Neural cell (in vitro differentiated cells): ENCODE measurements around the gene TM9SF3. TPM values are rescaled to one million over a fixed set of nuclear protein-coding genes. Genes with fewer than 3 reads are reported as not detected.
A peak's percentile ranks its signal among the peaks of the same experiment; 100 is the strongest.

ENCODE experiments used
- H2AFZ ChIP-seq: fragments of 200-600, 300-800 bp; sonication (generic), shearing (Covaris generic); 2 replicates; pipeline ENCODE4 v1.6.0; 2014; ENCODE audit warnings: low read depth, mild to moderate bottlenecking, antibody characterized with exemption, low read length, moderate library complexity
- H3F3A ChIP-seq: fragments of 200-600 bp; shearing (Covaris generic); 2 replicates; pipeline ENCODE4 v1.6.1; 2016; ENCODE audit warnings: mild to moderate bottlenecking, moderate library complexity, mixed read lengths, antibody characterized with exemption, low read length; ENCODE audit not compliant: insufficient read depth, poor library complexity, severe bottlenecking
- H3K27ac ChIP-seq: fragments of 200-600, 300-800 bp; sonication (generic), shearing (Covaris generic); 2 replicates; pipeline ENCODE4 v1.5.1; 2014; ENCODE audit warnings: mild to moderate bottlenecking, low read length, moderate library complexity
- H3K27me3 ChIP-seq: fragments of 300-800, 200-600 bp; sonication (generic), shearing (Covaris generic); 2 replicates; pipeline ENCODE4 v1.6.0; 2014; ENCODE audit warnings: mild to moderate bottlenecking, low read depth, low read length, moderate library complexity; ENCODE audit not compliant: insufficient read depth
- H3K36me3 ChIP-seq: fragments of 300-800, 200-600 bp; sonication (generic), shearing (Covaris generic); 2 replicates; pipeline ENCODE4 v1.5.1; 2014; ENCODE audit warnings: mild to moderate bottlenecking, antibody characterized with exemption, low read length, moderate library complexity; ENCODE audit not compliant: insufficient read depth
- H3K4me2 ChIP-seq: fragments of 300-800, 200-600 bp; sonication (generic), shearing (Covaris generic); 2 replicates; pipeline ENCODE4 v1.6.0; 2014; ENCODE audit warnings: mild to moderate bottlenecking, low read length
- H3K4me3 ChIP-seq: fragments of 300-800, 200-600 bp; sonication (generic), shearing (Covaris generic); 2 replicates; pipeline ENCODE4 v1.5.1; 2014; ENCODE audit warnings: mild to moderate bottlenecking, low read length, moderate library complexity
- H3K79me2 ChIP-seq: fragments of 200-600 bp; shearing (Covaris generic); replicated peaks from 2 replicates; pipeline ENCODE4 v1.6.0; 2014; ENCODE audit warnings: mild to moderate bottlenecking, low read length, moderate library complexity; ENCODE audit not compliant: insufficient read depth
- H3K9ac ChIP-seq: fragments of 300-800, 200-600 bp; sonication (generic), shearing (Covaris generic); 2 replicates; pipeline ENCODE4 v1.6.1; 2016; ENCODE audit warnings: mild to moderate bottlenecking, low read length, mixed read lengths
- H3K9me2 ChIP-seq: fragments of 200-600 bp; shearing (Covaris generic); 2 replicates; pipeline ENCODE4 v1.6.1; 2016; ENCODE audit warnings: mild to moderate bottlenecking, low read length, mixed read lengths; ENCODE audit not compliant: insufficient read depth
- H3K9me3 ChIP-seq: fragments of 200-600, 300-800 bp; sonication (generic), shearing (Covaris generic); 2 replicates; pipeline ENCODE4 v1.6.1; 2016; ENCODE audit warnings: mild to moderate bottlenecking, mixed run types, low read length, moderate library complexity, mixed read lengths
- H4K20me1 ChIP-seq: fragments of 200-600 bp; shearing (Covaris generic); 2 replicates; pipeline ENCODE4 v1.6.1; 2016; ENCODE audit warnings: mild to moderate bottlenecking, mixed run types; ENCODE audit not compliant: insufficient read depth
- EP300 ChIP-seq: fragments of 450-650 bp; conservative IDR thresholded peaks from 2 replicates; pipeline ENCODE4 v1.6.1; 2014; ENCODE audit warnings: antibody characterized with exemption, mild to moderate bottlenecking, moderate library complexity; ENCODE audit not compliant: poor library complexity, severe bottlenecking
- EZH2 ChIP-seq: fragments of 200-600, 300-800 bp; shearing (Covaris generic), sonication (generic); IDR thresholded peaks from 2 replicates; pipeline ENCODE4 v1.6.1; 2014; ENCODE audit warnings: antibody characterized with exemption, low read length, borderline replicate concordance, mild to moderate bottlenecking; ENCODE audit not compliant: insufficient read depth, poor library complexity, severe bottlenecking
- MXI1 ChIP-seq: fragments of 450-650 bp; conservative IDR thresholded peaks from 2 replicates; pipeline ENCODE4 v1.6.1; 2014; ENCODE audit warnings: antibody characterized with exemption, mild to moderate bottlenecking; ENCODE audit not compliant: poor library complexity, severe bottlenecking
- POLR2AphosphoS5 ChIP-seq: IDR thresholded peaks from 2 replicates; pipeline ENCODE4 v1.6.1; 2012
- RAD21 ChIP-seq: fragments of 450-650 bp; conservative IDR thresholded peaks from 2 replicates; pipeline ENCODE4 v1.6.1; 2014; ENCODE audit warnings: antibody characterized with exemption, mild to moderate bottlenecking, moderate library complexity
- SMC3 ChIP-seq: fragments of 450-650 bp; conservative IDR thresholded peaks from 2 replicates; pipeline ENCODE4 v1.6.1; 2014; ENCODE audit warnings: antibody characterized with exemption, mild to moderate bottlenecking, moderate library complexity; ENCODE audit not compliant: poor library complexity
- TAF1 ChIP-seq: IDR thresholded peaks from 2 replicates; pipeline ENCODE4 v1.6.1; 2012; ENCODE audit warnings: low read depth
- polyA plus RNA-seq: library from polyadenylated mRNA; depleted of rRNA; stranded (reverse); fragments of >200 nt; gene quantifications from 2 replicates; pipeline ENCODE4 v1.2.3, GENCODE V29; 2014
- TF ChIP-seq, protein P1 (sequence below): IDR thresholded peaks from 2 replicates; pipeline ENCODE4 v1.6.1; 2012; ENCODE audit warnings: borderline replicate concordance
- TF ChIP-seq, protein P2 (sequence below): fragments of 450-650 bp; IDR thresholded peaks from 2 replicates; pipeline ENCODE4 v1.5.1; 2014; ENCODE audit warnings: antibody characterized with exemption, mild to moderate bottlenecking, moderate library complexity; ENCODE audit not compliant: poor library complexity, severe bottlenecking

Gene TM9SF3
- polyA plus RNA-seq, 1 donor from 2014 or later: 66.4 TPM

GRCh38 chr10:96493254-96493653 lies 93.6 kb downstream of the TM9SF3 start:
- H3K27me3 ChIP-seq: peaks cover 7% of the 10 kb centered on the region
- no peaks in the 10 kb centered on the region for H3K9me2 ChIP-seq
- no peaks in the 10 kb centered on the region for H3K9me3 ChIP-seq
- no peak overlapping the region for H2AFZ ChIP-seq
- no peak overlapping the region for H3K27ac ChIP-seq
- no peak overlapping the region for H3K9ac ChIP-seq
- no peaks in the 10 kb centered on the region for H3F3A ChIP-seq
- TF ChIP-seq TAF1 (no peak), SMC3 (no peak), POLR2AphosphoS5 (no peak), EZH2 (no peak), RAD21 (no peak), MXI1 (no peak), EP300 (no peak)
- TF ChIP-seq, protein P1, sequence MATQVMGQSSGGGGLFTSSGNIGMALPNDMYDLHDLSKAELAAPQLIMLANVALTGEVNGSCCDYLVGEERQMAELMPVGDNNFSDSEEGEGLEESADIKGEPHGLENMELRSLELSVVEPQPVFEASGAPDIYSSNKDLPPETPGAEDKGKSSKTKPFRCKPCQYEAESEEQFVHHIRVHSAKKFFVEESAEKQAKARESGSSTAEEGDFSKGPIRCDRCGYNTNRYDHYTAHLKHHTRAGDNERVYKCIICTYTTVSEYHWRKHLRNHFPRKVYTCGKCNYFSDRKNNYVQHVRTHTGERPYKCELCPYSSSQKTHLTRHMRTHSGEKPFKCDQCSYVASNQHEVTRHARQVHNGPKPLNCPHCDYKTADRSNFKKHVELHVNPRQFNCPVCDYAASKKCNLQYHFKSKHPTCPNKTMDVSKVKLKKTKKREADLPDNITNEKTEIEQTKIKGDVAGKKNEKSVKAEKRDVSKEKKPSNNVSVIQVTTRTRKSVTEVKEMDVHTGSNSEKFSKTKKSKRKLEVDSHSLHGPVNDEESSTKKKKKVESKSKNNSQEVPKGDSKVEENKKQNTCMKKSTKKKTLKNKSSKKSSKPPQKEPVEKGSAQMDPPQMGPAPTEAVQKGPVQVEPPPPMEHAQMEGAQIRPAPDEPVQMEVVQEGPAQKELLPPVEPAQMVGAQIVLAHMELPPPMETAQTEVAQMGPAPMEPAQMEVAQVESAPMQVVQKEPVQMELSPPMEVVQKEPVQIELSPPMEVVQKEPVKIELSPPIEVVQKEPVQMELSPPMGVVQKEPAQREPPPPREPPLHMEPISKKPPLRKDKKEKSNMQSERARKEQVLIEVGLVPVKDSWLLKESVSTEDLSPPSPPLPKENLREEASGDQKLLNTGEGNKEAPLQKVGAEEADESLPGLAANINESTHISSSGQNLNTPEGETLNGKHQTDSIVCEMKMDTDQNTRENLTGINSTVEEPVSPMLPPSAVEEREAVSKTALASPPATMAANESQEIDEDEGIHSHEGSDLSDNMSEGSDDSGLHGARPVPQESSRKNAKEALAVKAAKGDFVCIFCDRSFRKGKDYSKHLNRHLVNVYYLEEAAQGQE: no peak
- TF ChIP-seq, protein P2, sequence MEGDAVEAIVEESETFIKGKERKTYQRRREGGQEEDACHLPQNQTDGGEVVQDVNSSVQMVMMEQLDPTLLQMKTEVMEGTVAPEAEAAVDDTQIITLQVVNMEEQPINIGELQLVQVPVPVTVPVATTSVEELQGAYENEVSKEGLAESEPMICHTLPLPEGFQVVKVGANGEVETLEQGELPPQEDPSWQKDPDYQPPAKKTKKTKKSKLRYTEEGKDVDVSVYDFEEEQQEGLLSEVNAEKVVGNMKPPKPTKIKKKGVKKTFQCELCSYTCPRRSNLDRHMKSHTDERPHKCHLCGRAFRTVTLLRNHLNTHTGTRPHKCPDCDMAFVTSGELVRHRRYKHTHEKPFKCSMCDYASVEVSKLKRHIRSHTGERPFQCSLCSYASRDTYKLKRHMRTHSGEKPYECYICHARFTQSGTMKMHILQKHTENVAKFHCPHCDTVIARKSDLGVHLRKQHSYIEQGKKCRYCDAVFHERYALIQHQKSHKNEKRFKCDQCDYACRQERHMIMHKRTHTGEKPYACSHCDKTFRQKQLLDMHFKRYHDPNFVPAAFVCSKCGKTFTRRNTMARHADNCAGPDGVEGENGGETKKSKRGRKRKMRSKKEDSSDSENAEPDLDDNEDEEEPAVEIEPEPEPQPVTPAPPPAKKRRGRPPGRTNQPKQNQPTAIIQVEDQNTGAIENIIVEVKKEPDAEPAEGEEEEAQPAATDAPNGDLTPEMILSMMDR: no peak
- H3K4me3 ChIP-seq: no peak overlapping the region
- H3K36me3 ChIP-seq: no peaks in the 10 kb centered on the region
- H3K4me2 ChIP-seq: no peak overlapping the region
- no peaks in the 10 kb centered on the region for H3K79me2 ChIP-seq
- no peaks in the 10 kb centered on the region for H4K20me1 ChIP-seq

DNA sequence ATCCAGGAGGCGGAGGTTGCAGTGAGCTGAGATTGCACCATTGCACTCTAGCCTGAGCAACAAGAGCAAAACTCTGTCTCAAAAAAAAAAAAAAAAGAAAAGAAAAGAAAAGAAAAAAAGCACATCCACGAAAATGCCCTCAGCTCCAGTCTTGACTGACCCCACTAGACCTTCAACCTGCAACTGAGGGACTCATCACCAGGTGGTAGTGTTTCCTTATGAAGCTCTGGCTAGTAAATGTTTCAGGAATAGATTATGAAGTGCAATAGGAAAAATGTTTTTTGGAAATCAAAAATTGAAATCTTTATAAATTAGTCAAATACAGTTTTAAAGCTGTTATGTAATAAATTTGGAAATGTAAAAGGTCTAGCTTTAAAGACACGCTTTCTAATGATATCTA lies 95.5 kb downstream of the TM9SF3 start:
- TF ChIP-seq, protein P1: no peak
- TF ChIP-seq RAD21 (peak; percentile 35), EP300 (no peak), TAF1 (no peak), MXI1 (no peak)
- no peak overlapping the region for H3K9ac ChIP-seq
- H3K79me2 ChIP-seq: no peaks in the 10 kb centered on the region
- H3K36me3 ChIP-seq: no peaks in the 10 kb centered on the region
- H3K9me2 ChIP-seq: no peaks in the 10 kb centered on the region
- H3K27me3 ChIP-seq: peaks cover 4% of the 10 kb centered on the region
- no peak overlapping the region for H2AFZ ChIP-seq
- no peaks in the 10 kb centered on the region for H4K20me1 ChIP-seq
- no peak overlapping the region for H3K4me2 ChIP-seq
- H3K9me3 ChIP-seq: no peaks in the 10 kb centered on the region
- H3F3A ChIP-seq: no peaks in the 10 kb centered on the region
- H3K27ac ChIP-seq: no peak overlapping the region
- no peak overlapping the region for H3K4me3 ChIP-seq
